Myocyte (in vitro differentiated cells): Measurements from ENCODE around the gene BIRC5. TPM values are rescaled to one million over a fixed set of nuclear protein-coding genes. Genes with fewer than 3 reads are reported as not detected.
"Not testable (repeated sequence)": the region's sequence is repeated elsewhere in the genome, so short reads cannot be mapped to it uniquely, and the experiment has no call there.

Experiments
- DNase-seq: peaks from one replicate; pipeline ENCODE4 v3.0.0-alpha.2; 2012; ENCODE audit warnings: low read depth
- total RNA-seq: library from RNA; depleted of rRNA; stranded (reverse); fragments of >200 nt; gene quantifications from 2 replicates; pipeline ENCODE4 v1.2.3, GENCODE V29; 2014

BIRC5 gene
- total RNA-seq, 1 donor from 2014 or later = 2.8 TPM

GRCh38 chr17:78224231-78225087, 10.4 kb downstream of the BIRC5 start:
- no peak for DNase-seq

- DNase-seq = no peak
Observed at GRCh38 chr17:78225088-78225865, 11.2 kb downstream of the BIRC5 start.

- no peak for DNase-seq
Observed at GRCh38 chr17:78226055-78226758, 12.2 kb downstream of the BIRC5 start.

GRCh38 chr17:78226759-78227454, 12.9 kb downstream of the BIRC5 start:
- DNase-seq = peak; percentile 63

- DNase-seq = peak; percentile 90
Observed at GRCh38 chr17:78227455-78227916, 13.4 kb downstream of the BIRC5 start.

GRCh38 chr17:78228176-78228575, 14.1 kb downstream of the BIRC5 start:
- no peak for DNase-seq

GRCh38 chr17:78230252-78230962, 16.4 kb downstream of the BIRC5 start:
- no peak for DNase-seq

- no peak for DNase-seq
Observed at GRCh38 chr17:78230996-78231935, 17.2 kb downstream of the BIRC5 start, which contains the start of gene TMEM235. TSS of gene TMEM235 (plus strand) at chr17:78231631. CDS start at chr17:78232024, 393 bp downstream.

GRCh38 chr17:78231991-78232858, 18.2 kb downstream of the BIRC5 start:
- no peak for DNase-seq

GRCh38 chr17:78232859-78233173, 18.8 kb downstream of the BIRC5 start:
- no peak for DNase-seq

- no peak for DNase-seq
Observed at GRCh38 chr17:78233678-78234077, 19.6 kb downstream of the BIRC5 start.

- DNase-seq = no peak
Observed at GRCh38 chr17:78234261-78234865, 20.3 kb downstream of the BIRC5 start.

- DNase-seq = not testable (repeated sequence)
Observed at GRCh38 chr17:78235022-78235421, 21.0 kb downstream of the BIRC5 start.

- DNase-seq = no peak
Observed at GRCh38 chr17:78235885-78236284, 21.8 kb downstream of the BIRC5 start.

- peak; percentile 48 for DNase-seq
Observed at GRCh38 chr17:78236362-78237127, 22.5 kb downstream of the BIRC5 start.

GRCh38 chr17:78237401-78238012, 23.5 kb downstream of the BIRC5 start:
- DNase-seq = peak; percentile 62
